ENCODE data around the gene CHRM2.

DNA sequence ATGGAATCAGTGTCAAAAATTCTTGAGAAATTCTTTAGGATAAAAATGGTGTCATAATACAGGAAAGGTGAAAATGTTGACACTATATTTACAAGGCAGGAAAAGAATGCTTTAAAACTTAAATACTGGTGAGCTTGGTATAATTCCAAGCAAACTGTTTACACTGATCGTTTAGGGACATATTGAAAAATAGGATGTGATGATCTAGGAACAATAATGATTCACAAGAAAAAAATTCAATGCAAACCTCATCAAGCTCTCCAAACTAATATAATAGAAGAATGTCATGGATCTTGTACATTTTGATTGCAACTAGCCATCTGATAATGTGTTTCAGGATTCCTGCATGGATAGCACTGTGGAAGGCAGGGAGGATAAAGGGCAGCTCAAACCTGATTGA lies 98.4 kb downstream of the CHRM2 start:
- TF ChIP-seq FOXA3 (CRISPR knock-in tag; conservative IDR thresholded peaks at IDR 0.05 in 1 of 2, IDR thresholded peaks at IDR 0.05 in 1 of 2) (no peak), YY1 (IDR thresholded peaks at IDR 0.05; ENCODE audit: borderline replicate concordance in 1 of 3, control insufficient read depth in 1 of 3, extremely low read depth in 1 of 3, insufficient read depth in 3 of 3, insufficient read length in 1 of 3, insufficient replicate concordance in 2 of 3, low read depth in 1 of 3, low read length in 2 of 3) (no peak), KLF16 (IDR thresholded peaks at IDR 0.05) (no peak), JUN (IDR thresholded peaks at IDR 0.05; ENCODE audit: borderline replicate concordance, low read depth, low read length) (no peak), JUN (CRISPR knock-in tag; IDR thresholded peaks at IDR 0.05; ENCODE audit: borderline replicate concordance) (no peak), ZNF551 (CRISPR knock-in tag; IDR thresholded peaks at IDR 0.05) (no peak), MEF2D (tag; conservative IDR thresholded peaks at IDR 0.05; ENCODE audit: low read depth) (no peak), SNRNP70 (optimal IDR thresholded peaks at IDR 0.05; ENCODE audit: low read depth, low read length) (no peak), CEBPB (tag; IDR thresholded peaks at IDR 0.05) (no peak), ZNF444 (CRISPR knock-in tag; IDR thresholded peaks at IDR 0.05) (no peak)
- TF ChIP-seq, protein P1, sequence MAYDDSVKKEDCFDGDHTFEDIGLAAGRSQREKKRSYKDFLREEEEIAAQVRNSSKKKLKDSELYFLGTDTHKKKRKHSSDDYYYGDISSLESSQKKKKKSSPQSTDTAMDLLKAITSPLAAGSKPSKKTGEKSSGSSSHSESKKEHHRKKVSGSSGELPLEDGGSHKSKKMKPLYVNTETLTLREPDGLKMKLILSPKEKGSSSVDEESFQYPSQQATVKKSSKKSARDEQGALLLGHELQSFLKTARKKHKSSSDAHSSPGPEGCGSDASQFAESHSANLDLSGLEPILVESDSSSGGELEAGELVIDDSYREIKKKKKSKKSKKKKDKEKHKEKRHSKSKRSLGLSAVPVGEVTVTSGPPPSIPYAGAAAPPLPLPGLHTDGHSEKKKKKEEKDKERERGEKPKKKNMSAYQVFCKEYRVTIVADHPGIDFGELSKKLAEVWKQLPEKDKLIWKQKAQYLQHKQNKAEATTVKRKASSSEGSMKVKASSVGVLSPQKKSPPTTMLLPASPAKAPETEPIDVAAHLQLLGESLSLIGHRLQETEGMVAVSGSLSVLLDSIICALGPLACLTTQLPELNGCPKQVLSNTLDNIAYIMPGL (CRISPR knock-in tag; IDR thresholded peaks at IDR 0.05), result no peak

Measured in K562 (cell line).